ENCODE measurements around the gene ZSWIM6.

GRCh38 chr5:61588216-61588615, 256.2 kb downstream of the ZSWIM6 start:
- TF ChIP-seq ELF4 (IDR thresholded peaks at IDR 0.05) (no peak), TARDBP (IDR thresholded peaks at IDR 0.05) (no peak), ZNF384 (IDR thresholded peaks at IDR 0.05) (no peak), FOXA1 (IDR thresholded peaks at IDR 0.05) (no peak), FOXM1 (IDR thresholded peaks at IDR 0.05; ENCODE audit: borderline replicate concordance) (no peak), ARNT (IDR thresholded peaks at IDR 0.05) (no peak)
